GM18907 (cell line): Measurements from ENCODE around the gene HPCAL1.
A peak's percentile ranks its signal among the peaks of the same experiment; 100 is the strongest.

Source experiments
- ATAC-seq: cut with Tn5 transposase; IDR thresholded peaks from one replicate; pipeline ENCODE4 v1.9.1; 2021; ENCODE audit warnings: mild to moderate bottlenecking, moderate library complexity; ENCODE audit not compliant: unreplicated experiment

HPCAL1 gene

GRCh38 chr2:10320575-10320931 is 17.8 kb downstream of the HPCAL1 start:
- no peak for ATAC-seq

GRCh38 chr2:10320933-10321332 is 18.2 kb downstream of the HPCAL1 start:
- no peak for ATAC-seq

GRCh38 chr2:10321622-10322021 is 18.9 kb downstream of the HPCAL1 start:
- ATAC-seq: no peak

- no peak for ATAC-seq
Observed at GRCh38 chr2:10322481-10322880, 19.8 kb downstream of the HPCAL1 start.

- no peak for ATAC-seq
Observed at GRCh38 chr2:10322973-10323372, 20.3 kb downstream of the HPCAL1 start.

GRCh38 chr2:10323535-10323934 is 20.8 kb downstream of the HPCAL1 start:
- ATAC-seq: no peak

- ATAC-seq: no peak
Observed at GRCh38 chr2:10324095-10324832, 21.6 kb downstream of the HPCAL1 start.

- no peak for ATAC-seq
Observed at GRCh38 chr2:10325278-10326145, 22.8 kb downstream of the HPCAL1 start.

GRCh38 chr2:10326151-10326616 is 23.5 kb downstream of the HPCAL1 start:
- ATAC-seq: no peak

GRCh38 chr2:10326707-10327594 is 24.2 kb downstream of the HPCAL1 start:
- no peak for ATAC-seq

GRCh38 chr2:10327896-10328669 is 25.4 kb downstream of the HPCAL1 start:
- ATAC-seq: no peak

- ATAC-seq: no peak
Observed at GRCh38 chr2:10328670-10329579, 26.2 kb downstream of the HPCAL1 start.

GRCh38 chr2:10329580-10329879 is 26.8 kb downstream of the HPCAL1 start:
- no peak for ATAC-seq

- ATAC-seq: no peak
Observed at GRCh38 chr2:10329880-10330699, 27.4 kb downstream of the HPCAL1 start.

GRCh38 chr2:10330700-10331026 is 28.0 kb downstream of the HPCAL1 start:
- no peak for ATAC-seq

GRCh38 chr2:10331027-10331701 is 28.5 kb downstream of the HPCAL1 start:
- peak; percentile 65 for ATAC-seq

- ATAC-seq: peak; percentile 63
Observed at GRCh38 chr2:10331702-10332401, 29.1 kb downstream of the HPCAL1 start.
